HepG2 (cell line): Measurements from ENCODE around the gene RPL27A. TPM values are rescaled to one million over a fixed set of nuclear protein-coding genes. Genes with fewer than 3 reads are reported as not detected.

ENCODE experiments used
- AKAP8 ChIP-seq: sonication (generic); formaldehyde crosslinking; IDR thresholded peaks from 2 replicates; pipeline ENCODE4 v1.5.1; 2020; ENCODE audit warnings: mild to moderate bottlenecking, missing genetic modification reagents
- FOXC1 ChIP-seq: sonication (generic); formaldehyde crosslinking; IDR thresholded peaks from 2 replicates; pipeline ENCODE4 v1.8.0; 2022; ENCODE audit warnings: mild to moderate bottlenecking, missing genetic modification reagents, borderline replicate concordance
- GPN1 ChIP-seq: sonication (generic); formaldehyde crosslinking; IDR thresholded peaks from 2 replicates; pipeline ENCODE4 v1.5.1; 2020; ENCODE audit warnings: missing genetic modification reagents, borderline replicate concordance
- MTF2 ChIP-seq: sonication (generic); formaldehyde crosslinking; IDR thresholded peaks from 2 replicates; pipeline ENCODE4 v1.5.0; 2020; ENCODE audit warnings: missing genetic modification reagents, borderline replicate concordance
- SNRNP70 ChIP-seq: fragments of 200-400 bp; formaldehyde crosslinking; IDR thresholded peaks from 2 replicates; pipeline ENCODE4 v1.6.1; 2017; ENCODE audit warnings: mild to moderate bottlenecking, low read depth, low read length, moderate library complexity
- TAF15 ChIP-seq: fragments of 200-400 bp; formaldehyde crosslinking; IDR thresholded peaks from one replicate; pipeline ENCODE4 v1.6.1; 2018; ENCODE audit warnings: mild to moderate bottlenecking, low read depth, low read length; ENCODE audit not compliant: poor library complexity, severe bottlenecking
- ZNF142 ChIP-seq: sonication (generic); formaldehyde crosslinking; IDR thresholded peaks from 2 replicates; pipeline ENCODE4 v1.4.0; 2020; ENCODE audit warnings: missing genetic modification reagents
- ZNF572 ChIP-seq: sonication (generic); formaldehyde crosslinking; IDR thresholded peaks from 2 replicates; pipeline ENCODE4 v1.5.1; 2020; ENCODE audit warnings: mild to moderate bottlenecking, missing genetic modification reagents
- ZNF749 ChIP-seq: sonication (generic); formaldehyde crosslinking; IDR thresholded peaks from 2 replicates; pipeline ENCODE4 v1.8.0; 2022; ENCODE audit warnings: mild to moderate bottlenecking, missing genetic modification reagents, moderate library complexity, borderline replicate concordance
- ZSCAN20 ChIP-seq: sonication (generic); formaldehyde crosslinking; IDR thresholded peaks from 2 replicates; pipeline ENCODE4 v1.4.0; 2020; ENCODE audit warnings: missing genetic modification reagents, mild to moderate bottlenecking, borderline replicate concordance
- polyA plus RNA-seq, 8 experiments: library from polyadenylated mRNA; depleted of rRNA in 3 of 8; stranded (reverse) in 7 of 8; unstranded in 1 of 8; fragments of >200 nt; fragmentation: Illumina TruSeq in 4 of 8; extraction: Trizol in 4 of 8; gene quantifications; 2 replicates each; pipeline versions ENCODE4 v1.2.1 to v1.2.3, GENCODE V29; 2011 to 2016; ENCODE audit warnings: low read depth in 4 of 8, missing spikeins in 1 of 8, mixed read lengths in 1 of 8; ENCODE audit not compliant: insufficient read depth in 1 of 8
- total RNA-seq, 5 experiments: library from RNA; depleted of rRNA; stranded (reverse); fragments of >200 nt; fragmentation: Illumina TruSeq; extraction: Trizol; gene quantifications; 2 replicates each; pipeline ENCODE4 v1.2.3, GENCODE V29; 2016; ENCODE audit warnings: low read depth in 1 of 5
- TF ChIP-seq, protein P1 (sequence below): sonication (generic); formaldehyde crosslinking; IDR thresholded peaks from 2 replicates; pipeline ENCODE4 v1.4.0; 2020; ENCODE audit warnings: low read depth, missing genetic modification reagents
- TF ChIP-seq, protein P2 (sequence below): sonication (generic); formaldehyde crosslinking; conservative IDR thresholded peaks from 2 replicates; pipeline ENCODE4 v1.4.0; 2020; ENCODE audit warnings: mild to moderate bottlenecking, missing genetic modification reagents, moderate library complexity
- TF ChIP-seq, protein P3 (sequence below): IDR thresholded peaks from 2 replicates; pipeline ENCODE4 v1.6.1; 2016; ENCODE audit warnings: missing biosample characterization, missing genetic modification reagents, low read depth

The RPL27A gene
- total and polyA plus RNA-seq, 2 of the 13 experiments (the other 11 are each of a cell fraction or from before 2014, with no cell fraction given): 1,531 to 2,153 TPM

DNA sequence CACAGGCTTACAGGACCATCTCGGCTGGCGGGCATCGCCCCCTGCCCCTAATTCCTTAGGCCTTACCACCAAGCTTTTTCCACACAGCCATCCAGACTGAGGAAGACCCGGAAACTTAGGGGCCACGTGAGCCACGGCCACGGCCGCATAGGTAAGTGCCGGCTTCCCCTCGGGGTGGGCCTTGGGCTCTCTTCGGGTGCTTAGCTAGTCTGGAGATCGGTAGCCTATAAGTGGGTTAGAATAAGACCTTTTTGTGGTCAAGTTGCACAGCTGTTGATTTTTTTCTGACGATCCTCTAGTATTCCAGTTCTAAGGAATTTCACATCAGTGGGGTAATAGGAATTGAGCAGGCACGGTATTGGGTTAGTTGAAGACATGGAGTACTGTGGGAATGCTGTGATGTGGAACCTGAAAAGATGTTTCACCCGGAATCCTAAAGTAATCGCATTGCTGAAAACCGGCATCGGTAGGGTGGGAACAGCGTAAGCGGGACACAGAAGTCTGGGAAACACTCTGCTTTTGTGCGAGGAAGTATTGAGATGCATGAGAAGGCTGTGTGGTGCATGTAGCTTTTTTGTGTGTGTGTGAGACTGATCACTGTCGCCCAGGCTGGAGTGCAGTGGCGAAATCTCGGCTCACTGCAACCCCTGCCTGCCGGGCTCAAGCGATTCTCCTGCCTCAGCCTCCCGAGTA is 669 bp downstream of the RPL27A start (continued):
- TF ChIP-seq ZNF142: no peak
- TF ChIP-seq, protein P1, sequence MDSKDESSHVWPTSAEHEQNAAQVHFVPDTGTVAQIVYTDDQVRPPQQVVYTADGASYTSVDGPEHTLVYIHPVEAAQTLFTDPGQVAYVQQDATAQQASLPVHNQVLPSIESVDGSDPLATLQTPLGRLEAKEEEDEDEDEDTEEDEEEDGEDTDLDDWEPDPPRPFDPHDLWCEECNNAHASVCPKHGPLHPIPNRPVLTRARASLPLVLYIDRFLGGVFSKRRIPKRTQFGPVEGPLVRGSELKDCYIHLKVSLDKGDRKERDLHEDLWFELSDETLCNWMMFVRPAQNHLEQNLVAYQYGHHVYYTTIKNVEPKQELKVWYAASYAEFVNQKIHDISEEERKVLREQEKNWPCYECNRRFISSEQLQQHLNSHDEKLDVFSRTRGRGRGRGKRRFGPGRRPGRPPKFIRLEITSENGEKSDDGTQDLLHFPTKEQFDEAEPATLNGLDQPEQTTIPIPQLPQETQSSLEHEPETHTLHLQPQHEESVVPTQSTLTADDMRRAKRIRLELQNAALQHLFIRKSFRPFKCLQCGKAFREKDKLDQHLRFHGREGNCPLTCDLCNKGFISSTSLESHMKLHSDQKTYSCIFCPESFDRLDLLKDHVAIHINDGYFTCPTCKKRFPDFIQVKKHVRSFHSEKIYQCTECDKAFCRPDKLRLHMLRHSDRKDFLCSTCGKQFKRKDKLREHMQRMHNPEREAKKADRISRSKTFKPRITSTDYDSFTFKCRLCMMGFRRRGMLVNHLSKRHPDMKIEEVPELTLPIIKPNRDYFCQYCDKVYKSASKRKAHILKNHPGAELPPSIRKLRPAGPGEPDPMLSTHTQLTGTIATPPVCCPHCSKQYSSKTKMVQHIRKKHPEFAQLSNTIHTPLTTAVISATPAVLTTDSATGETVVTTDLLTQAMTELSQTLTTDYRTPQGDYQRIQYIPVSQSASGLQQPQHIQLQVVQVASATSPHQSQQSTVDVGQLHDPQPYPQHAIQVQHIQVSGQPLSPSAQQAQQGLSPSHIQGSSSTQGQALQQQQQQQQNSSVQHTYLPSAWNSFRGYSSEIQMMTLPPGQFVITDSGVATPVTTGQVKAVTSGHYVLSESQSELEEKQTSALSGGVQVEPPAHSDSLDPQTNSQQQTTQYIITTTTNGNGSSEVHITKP (CRISPR knock-in tag): no peak
- no peak for TF ChIP-seq ZSCAN20 (CRISPR knock-in tag)
- TF ChIP-seq ZNF572 (CRISPR knock-in tag): 0 out of 2 replicates have a peak, but pooled peaks have one; percentile 18
- TF ChIP-seq AKAP8 (CRISPR knock-in tag): no peak
- TF ChIP-seq, protein P2, sequence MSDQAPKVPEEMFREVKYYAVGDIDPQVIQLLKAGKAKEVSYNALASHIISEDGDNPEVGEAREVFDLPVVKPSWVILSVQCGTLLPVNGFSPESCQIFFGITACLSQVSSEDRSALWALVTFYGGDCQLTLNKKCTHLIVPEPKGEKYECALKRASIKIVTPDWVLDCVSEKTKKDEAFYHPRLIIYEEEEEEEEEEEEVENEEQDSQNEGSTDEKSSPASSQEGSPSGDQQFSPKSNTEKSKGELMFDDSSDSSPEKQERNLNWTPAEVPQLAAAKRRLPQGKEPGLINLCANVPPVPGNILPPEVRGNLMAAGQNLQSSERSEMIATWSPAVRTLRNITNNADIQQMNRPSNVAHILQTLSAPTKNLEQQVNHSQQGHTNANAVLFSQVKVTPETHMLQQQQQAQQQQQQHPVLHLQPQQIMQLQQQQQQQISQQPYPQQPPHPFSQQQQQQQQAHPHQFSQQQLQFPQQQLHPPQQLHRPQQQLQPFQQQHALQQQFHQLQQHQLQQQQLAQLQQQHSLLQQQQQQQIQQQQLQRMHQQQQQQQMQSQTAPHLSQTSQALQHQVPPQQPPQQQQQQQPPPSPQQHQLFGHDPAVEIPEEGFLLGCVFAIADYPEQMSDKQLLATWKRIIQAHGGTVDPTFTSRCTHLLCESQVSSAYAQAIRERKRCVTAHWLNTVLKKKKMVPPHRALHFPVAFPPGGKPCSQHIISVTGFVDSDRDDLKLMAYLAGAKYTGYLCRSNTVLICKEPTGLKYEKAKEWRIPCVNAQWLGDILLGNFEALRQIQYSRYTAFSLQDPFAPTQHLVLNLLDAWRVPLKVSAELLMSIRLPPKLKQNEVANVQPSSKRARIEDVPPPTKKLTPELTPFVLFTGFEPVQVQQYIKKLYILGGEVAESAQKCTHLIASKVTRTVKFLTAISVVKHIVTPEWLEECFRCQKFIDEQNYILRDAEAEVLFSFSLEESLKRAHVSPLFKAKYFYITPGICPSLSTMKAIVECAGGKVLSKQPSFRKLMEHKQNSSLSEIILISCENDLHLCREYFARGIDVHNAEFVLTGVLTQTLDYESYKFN (CRISPR knock-in tag): no peak
- TF ChIP-seq MTF2 (CRISPR knock-in tag): no peak
- 0 out of 2 replicates have a peak, but pooled peaks have one; percentile 21 for TF ChIP-seq FOXC1
- TF ChIP-seq TAF15: no peak
- no peak for TF ChIP-seq ZNF749
- TF ChIP-seq, protein P3, sequence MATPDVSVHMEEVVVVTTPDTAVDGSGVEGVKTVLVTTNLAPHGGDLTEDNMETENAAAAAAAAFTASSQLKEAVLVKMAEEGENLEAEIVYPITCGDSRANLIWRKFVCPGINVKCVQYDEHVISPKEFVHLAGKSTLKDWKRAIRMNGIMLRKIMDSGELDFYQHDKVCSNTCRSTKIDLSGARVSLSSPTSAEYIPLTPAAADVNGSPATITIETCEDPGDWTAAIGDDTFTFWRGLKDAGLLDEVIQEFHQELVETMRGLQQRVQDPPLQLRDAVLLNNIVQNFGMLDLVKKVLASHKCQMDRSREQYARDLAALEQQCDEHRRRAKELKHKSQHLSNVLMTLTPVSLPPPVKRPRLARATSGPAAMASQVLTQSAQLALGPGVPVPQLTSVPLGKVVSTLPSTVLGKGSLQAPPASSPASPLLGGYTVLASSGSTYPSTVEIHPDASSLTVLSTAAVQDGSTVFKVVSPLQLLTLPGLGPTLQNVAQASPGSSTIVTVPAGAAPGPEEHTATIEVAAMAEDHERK: no peak
- TF ChIP-seq SNRNP70: no peak
- no peak for TF ChIP-seq GPN1 (CRISPR knock-in tag)
